Esophagus muscularis mucosa (tissue), 4 donors: Measurements from ENCODE around the gene RUSC1. TPM values are rescaled to one million over a fixed set of nuclear protein-coding genes. Genes with fewer than 3 reads are reported as not detected.

Experiments
- DNase-seq: peaks from one replicate; pipeline ENCODE4 v3.0.0-alpha.2; 2017; ENCODE audit errors: extremely low spot score
- H3K27ac ChIP-seq, 4 donors: fragments of 200-600 bp; sonication (generic); replicated peaks in 1 of 4; 1 replicate in 3 of 4; 2 replicates in 1 of 4; pipeline ENCODE4 v1.5.1; 2016 to 2019; ENCODE audit warnings: mild to moderate bottlenecking in 1 of 4
- H3K27me3 ChIP-seq, 4 donors: fragments of 200-600 bp; sonication (generic); one replicate each; pipeline versions ENCODE4 v1.5.1 to v1.6.0; 2016 to 2019
- H3K36me3 ChIP-seq, 4 donors: fragments of 200-600 bp; sonication (generic); one replicate each; pipeline ENCODE4 v1.5.1; 2016 to 2019
- H3K4me1 ChIP-seq, 4 donors: fragments of 200-600 bp; sonication (generic); one replicate each; pipeline ENCODE4 v1.5.1; 2016 to 2019
- H3K4me3 ChIP-seq, 4 donors: fragments of 200-600 bp; sonication (generic); 1 replicate in 2 of 4; 2 replicates in 2 of 4; pipeline ENCODE4 v1.5.1; 2016 to 2019; ENCODE audit warnings: mild to moderate bottlenecking in 4 of 4, moderate library complexity in 1 of 4
- H3K9me3 ChIP-seq, 4 donors: fragments of 200-600 bp; sonication (generic); 1 replicate in 3 of 4; 2 replicates in 1 of 4; pipeline ENCODE4 v1.5.1; 2016 to 2019
- CTCF ChIP-seq, 3 experiments: fragments of 200-600 bp in 2 of 3; fragments of 450-650 bp in 1 of 3; sonication (generic) in 2 of 3; IDR thresholded peaks; one replicate each; pipeline ENCODE4 v1.5.1; 2017 to 2019; ENCODE audit warnings: antibody characterized with exemption in 3 of 3, mild to moderate bottlenecking in 2 of 3, moderate library complexity in 1 of 3
- EP300 ChIP-seq: sonication (generic); formaldehyde crosslinking; IDR thresholded peaks from one replicate; pipeline ENCODE4 v1.6.1; 2017; ENCODE audit warnings: antibody characterized with exemption
- POLR2A ChIP-seq: fragments of 450-650 bp; IDR thresholded peaks from one replicate; pipeline ENCODE4 v1.6.1; 2017; ENCODE audit warnings: antibody characterized with exemption, moderate library complexity, mild to moderate bottlenecking, low read depth
- POLR2AphosphoS5 ChIP-seq, 2 donors: sonication (generic); formaldehyde crosslinking; IDR thresholded peaks; one replicate each; pipeline ENCODE4 v1.6.1; 2017; ENCODE audit warnings: antibody characterized with exemption in 2 of 2
- WGBS: methylation state at CpG from one replicate; pipeline ENCODE4 v1.1.5; 2018; 5-methylcytosine and 5-hydroxymethylcytosine counted together
- intact Hi-C: fragments of 100-400 bp; cut with DNase I; formaldehyde crosslinking; loops from one replicate; pipeline ENCODE4 v1.15.1; 2023
- total RNA-seq, 4 donors: library from RNA; depleted of rRNA; stranded (reverse); fragments of >200 nt; gene quantifications; one replicate each; pipeline versions ENCODE4 v1.1.0 to v1.2.1, GENCODE V29; 2016

Gene RUSC1
- total RNA-seq, 4 donors from 2014 or later, result 15.6 to 35.4 (median 27.2) TPM

- Histone ChIP-seq H3K4me1 (peaks cover 8 to 13% (median 12%) of the 10 kb centered on the region in 4 donors), H3K4me3 (no peak overlapping the region), H3K27ac (no peak overlapping the region), H3K36me3 (peaks cover 0 to under 1% (median 0%) of the 10 kb centered on the region in 4 donors), H3K9me3 (no peaks in the 10 kb centered on the region), H3K27me3 (peaks cover 0 to 45% (median 12%) of the 10 kb centered on the region in 4 donors)
- intact Hi-C loops, result no loop called here
- TF ChIP-seq POLR2AphosphoS5 (IDR thresholded peaks at IDR 0.05), result no peak
- TF ChIP-seq EP300, result no peak
- TF ChIP-seq POLR2A, result no peak
- TF ChIP-seq CTCF (IDR thresholded peaks at IDR 0.05), result no peak
- WGBS, result 88% methylated on average over 17 of the region's 17 CpGs
- DNase-seq, result no peak
Observed at GRCh38 chr1:155293086-155293749, 27.5 kb upstream of the RUSC1 start.

GRCh38 chr1:155294520-155295182 is 26.0 kb upstream of the RUSC1 start:
- Histone ChIP-seq H3K4me3 (peak overlapping the region; percentile 16 to 40 (median 24)), H3K9me3 (no peaks in the 10 kb centered on the region), H3K36me3 (no peaks in the 10 kb centered on the region), H3K27me3 (peaks cover 0 to 49% (median 12%) of the 10 kb centered on the region in 4 donors), H3K27ac (no peak overlapping the region), H3K4me1 (peaks cover 8 to 13% (median 12%) of the 10 kb centered on the region in 4 donors)
- no peak for TF ChIP-seq EP300
- DNase-seq, result no peak
- WGBS, result 86% methylated on average over 2 of the region's 46 CpGs
- intact Hi-C loops, result no loop called here

- peaks cover 0 to 49% (median 12%) of the 10 kb centered on the region in 4 donors for H3K27me3 ChIP-seq
- TF ChIP-seq EP300 (no peak), POLR2A (no peak), CTCF (IDR thresholded peaks at IDR 0.05) (no peak), POLR2AphosphoS5 (IDR thresholded peaks at IDR 0.05) (no peak)
- H3K27ac ChIP-seq, result no peak overlapping the region
- no peaks in the 10 kb centered on the region for H3K9me3 ChIP-seq
- peak overlapping the region; percentile 16 to 40 (median 24) for H3K4me3 ChIP-seq
- no peak for DNase-seq
- intact Hi-C loops, result no loop called here
- 16% methylated on average over 23 of the region's 47 CpGs for WGBS
- H3K4me1 ChIP-seq, result peaks cover 8 to 13% (median 12%) of the 10 kb centered on the region in 4 donors
- H3K36me3 ChIP-seq, result no peaks in the 10 kb centered on the region
Observed at GRCh38 chr1:155295183-155295941, 25.3 kb upstream of the RUSC1 start.

- WGBS, result 86% methylated on average over 7 of the region's 7 CpGs
- H3K27ac ChIP-seq, result no peak overlapping the region
- H3K4me3 ChIP-seq, result no peak overlapping the region
- H3K36me3 ChIP-seq, result no peaks in the 10 kb centered on the region
- H3K4me1 ChIP-seq, result peaks cover 8 to 13% (median 12%) of the 10 kb centered on the region in 4 donors
- no peak for TF ChIP-seq CTCF (IDR thresholded peaks at IDR 0.05)
- TF ChIP-seq EP300, result no peak
- no peak for TF ChIP-seq POLR2A
- TF ChIP-seq POLR2AphosphoS5 (IDR thresholded peaks at IDR 0.05), result no peak
- peaks cover 0 to 49% (median 12%) of the 10 kb centered on the region in 4 donors for H3K27me3 ChIP-seq
- intact Hi-C loops, result no loop called here
- DNase-seq, result no peak
- no peaks in the 10 kb centered on the region for H3K9me3 ChIP-seq
Observed at GRCh38 chr1:155295942-155296267, 24.8 kb upstream of the RUSC1 start.

GRCh38 chr1:155296661-155297060 is 24.0 kb upstream of the RUSC1 start:
- H3K27me3 ChIP-seq, result peaks cover 0 to 49% (median 12%) of the 10 kb centered on the region in 4 donors
- no peak for DNase-seq
- no peak overlapping the region for H3K4me3 ChIP-seq
- H3K36me3 ChIP-seq, result no peaks in the 10 kb centered on the region
- peaks cover 8 to 13% (median 12%) of the 10 kb centered on the region in 4 donors for H3K4me1 ChIP-seq
- intact Hi-C loops, result no loop called here
- 88% methylated on average over 3 of the region's 3 CpGs for WGBS
- TF ChIP-seq CTCF (IDR thresholded peaks at IDR 0.05) (no peak), POLR2AphosphoS5 (IDR thresholded peaks at IDR 0.05) (no peak), POLR2A (no peak), EP300 (no peak)
- no peaks in the 10 kb centered on the region for H3K9me3 ChIP-seq
- no peak overlapping the region for H3K27ac ChIP-seq
